Activated B cell treated with CpG ODN at 0.5 μM for 24 hours (primary cell): ENCODE results near the gene ALKBH2. TPM values are rescaled to one million over a fixed set of nuclear protein-coding genes. Genes with fewer than 3 reads are reported as not detected.

ENCODE experiments used
- ATAC-seq: fragments of 200-7000 bp; cut with Tn5 transposase; one replicate; pipeline ENCODE4 v1.10.0; 2021; ENCODE audit warnings: low read depth, mild to moderate bottlenecking, moderate library complexity
- CTCF ChIA-PET: fragments of 350-600 bp; sonication (Branson Sonifier 250); formaldehyde crosslinking; loops from one replicate; lab custom pipeline; 2021; ENCODE audit warnings: antibody characterized with exemption; lab: Charles Lee
- POLR2A ChIA-PET: fragments of 350-600 bp; sonication (Branson Sonifier 250); formaldehyde crosslinking; loops from one replicate; lab custom pipeline; 2021; ENCODE audit warnings: antibody characterized with exemption; lab: Charles Lee
- DNase-seq: peaks from one replicate; pipeline ENCODE4 v3.0.0; 2022
- H3K27ac Mint-ChIP-seq: one replicate; pipeline ENCODE4 v1.8.0; 2020; ENCODE audit warnings: mixed read lengths
- H3K27me3 Mint-ChIP-seq: one replicate; pipeline ENCODE4 v1.8.0; 2021; ENCODE audit warnings: mixed read lengths
- H3K36me3 Mint-ChIP-seq: one replicate; pipeline ENCODE4 v1.8.0; 2021; ENCODE audit warnings: low read depth, mixed read lengths
- H3K4me1 Mint-ChIP-seq: one replicate; pipeline ENCODE4 v1.8.0; 2021; ENCODE audit warnings: mixed read lengths
- H3K4me3 Mint-ChIP-seq: one replicate; pipeline ENCODE4 v1.8.0; 2020; ENCODE audit warnings: mild to moderate bottlenecking, mixed read lengths
- H3K9me3 Mint-ChIP-seq: one replicate; pipeline ENCODE4 v1.8.0; 2020; ENCODE audit warnings: mixed read lengths
- intact Hi-C: fragments of 100-400 bp; cut with micrococcal nuclease; formaldehyde crosslinking; loops from one replicate; pipeline ENCODE4 v1.15.1; 2024
- total RNA-seq: library from RNA; stranded (reverse); gene quantifications from 2 replicates; pipeline ENCODE4 v1.2.3, GENCODE V29; 2022
- TF ChIP-seq, protein P1 (sequence below): fragments of 200-600 bp; IDR thresholded peaks from one replicate; pipeline ENCODE4 v1.8.0; 2022; ENCODE audit warnings: antibody characterized with exemption, mild to moderate bottlenecking

ALKBH2 gene
- total RNA-seq, 1 donor from 2014 or later, result 21.3 TPM

- no peaks in the 10 kb centered on the region for H3K36me3 Mint-ChIP-seq
- ChIA-PET CTCF (interaction anchor here (1.1 kb wide), 1 partner anchor 8 kb away, joined by 3 read pairs; no protein-coding TSS in a partner anchor), POLR2A (no interaction called here)
These were observed 26.8 kb upstream of the ALKBH2 start for GRCh38 chr12:109120095-109120494.

DNA sequence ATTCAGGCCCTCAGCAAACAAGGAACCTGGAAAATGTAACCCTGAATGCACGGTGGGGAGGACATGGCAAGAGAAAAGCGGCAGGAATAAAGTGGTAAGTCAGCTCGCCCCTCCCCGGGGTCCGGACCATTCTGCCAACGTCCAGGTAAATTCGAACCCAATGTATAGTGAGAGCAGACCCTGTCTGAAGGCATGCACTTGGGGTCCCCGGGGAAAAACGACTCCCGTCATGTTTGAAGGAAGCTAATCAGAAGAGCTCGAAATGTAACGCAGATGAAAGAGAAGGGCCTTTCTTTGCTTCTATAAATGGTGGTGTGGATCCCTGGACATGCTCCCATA, 23.3 kb upstream of the ALKBH2 start:
- Mint-ChIP-seq H3K4me1 (peaks cover 5% of the 10 kb centered on the region), H3K27me3 (no peaks in the 10 kb centered on the region), H3K4me3 (no peak overlapping the region), H3K36me3 (no peaks in the 10 kb centered on the region), H3K9me3 (no peaks in the 10 kb centered on the region), H3K27ac (no peak overlapping the region)
- POLR2A ChIA-PET, result no interaction called here
- intact Hi-C loops, result no loop called here
- CTCF ChIA-PET, result interaction anchor here (1.1 kb wide), 1 partner anchor 11 kb away, joined by 3 read pairs; no protein-coding TSS in a partner anchor
- DNase-seq, result no peak
- no peak for ATAC-seq
- TF ChIP-seq, protein P1, sequence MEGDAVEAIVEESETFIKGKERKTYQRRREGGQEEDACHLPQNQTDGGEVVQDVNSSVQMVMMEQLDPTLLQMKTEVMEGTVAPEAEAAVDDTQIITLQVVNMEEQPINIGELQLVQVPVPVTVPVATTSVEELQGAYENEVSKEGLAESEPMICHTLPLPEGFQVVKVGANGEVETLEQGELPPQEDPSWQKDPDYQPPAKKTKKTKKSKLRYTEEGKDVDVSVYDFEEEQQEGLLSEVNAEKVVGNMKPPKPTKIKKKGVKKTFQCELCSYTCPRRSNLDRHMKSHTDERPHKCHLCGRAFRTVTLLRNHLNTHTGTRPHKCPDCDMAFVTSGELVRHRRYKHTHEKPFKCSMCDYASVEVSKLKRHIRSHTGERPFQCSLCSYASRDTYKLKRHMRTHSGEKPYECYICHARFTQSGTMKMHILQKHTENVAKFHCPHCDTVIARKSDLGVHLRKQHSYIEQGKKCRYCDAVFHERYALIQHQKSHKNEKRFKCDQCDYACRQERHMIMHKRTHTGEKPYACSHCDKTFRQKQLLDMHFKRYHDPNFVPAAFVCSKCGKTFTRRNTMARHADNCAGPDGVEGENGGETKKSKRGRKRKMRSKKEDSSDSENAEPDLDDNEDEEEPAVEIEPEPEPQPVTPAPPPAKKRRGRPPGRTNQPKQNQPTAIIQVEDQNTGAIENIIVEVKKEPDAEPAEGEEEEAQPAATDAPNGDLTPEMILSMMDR, result no peak

More at GRCh38 chr12:109120095-109120494, 26.8 kb upstream of the ALKBH2 start:
- H3K27me3 Mint-ChIP-seq, result no peaks in the 10 kb centered on the region
- peaks cover 1% of the 10 kb centered on the region for H3K4me1 Mint-ChIP-seq
- DNase-seq (no peak), ATAC-seq (no peak)
- no peak overlapping the region for H3K4me3 Mint-ChIP-seq
- intact Hi-C loops, result no loop called here
- no peak overlapping the region for H3K27ac Mint-ChIP-seq
- TF ChIP-seq, protein P1, result no peak
- H3K9me3 Mint-ChIP-seq, result no peaks in the 10 kb centered on the region

DNA sequence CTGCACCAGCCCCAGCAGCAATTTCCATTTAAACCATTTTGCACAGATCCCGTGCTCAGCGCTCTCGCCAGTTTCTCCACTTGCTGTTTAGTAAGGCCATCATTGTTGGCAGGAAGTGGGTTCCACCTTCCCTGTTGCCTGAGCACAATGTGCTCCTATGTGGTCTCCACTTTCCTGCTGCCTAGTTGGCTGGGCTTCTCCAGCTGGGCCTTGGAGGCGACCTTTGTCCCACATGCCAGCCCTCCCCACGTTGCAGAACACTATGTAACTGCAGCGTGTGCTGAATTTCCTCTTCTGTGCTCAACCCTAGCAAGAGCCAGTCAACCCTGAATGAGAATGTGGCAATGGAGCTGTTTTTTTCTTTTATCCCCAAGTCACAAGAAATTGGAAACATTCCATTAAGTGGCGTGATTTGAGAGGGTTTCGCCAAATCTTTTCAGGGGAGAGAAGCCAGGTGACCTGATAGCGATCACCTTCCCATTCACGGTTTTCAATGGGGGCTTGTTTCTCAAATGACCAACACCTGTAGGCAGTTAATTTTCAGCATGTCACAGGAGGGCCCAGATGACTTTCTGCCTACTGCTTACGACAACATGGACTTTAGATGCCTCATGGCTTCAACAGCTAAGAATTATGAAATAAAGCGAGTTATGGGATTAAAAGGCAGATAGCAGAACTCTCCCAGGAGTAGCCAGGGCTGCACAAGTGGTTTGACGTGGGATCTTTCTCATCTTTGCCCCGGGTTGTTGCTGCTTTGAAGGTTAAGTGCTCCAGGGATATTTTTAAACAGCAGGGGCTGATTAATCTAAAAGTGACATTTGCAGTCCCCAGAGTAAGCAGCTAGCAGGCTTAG, 22.7 kb upstream of the ALKBH2 start, which contains the start of gene ACACB:
ACACB (plus strand) TSS at position 830 of the 853 bp plus-strand sequence. CDS start 22,819 bp downstream, outside the sequence.
- intact Hi-C loops, result no loop called here
- POLR2A ChIA-PET, result no interaction called here
- Mint-ChIP-seq H3K4me3 (no peak within 1 kb of the TSS), H3K4me1 (peaks cover 6% of the 10 kb centered on the region), H3K27ac (no peak within 1 kb of the TSS), H3K9me3 (no peaks in the 10 kb centered on the region), H3K36me3 (no peaks in the 10 kb centered on the region), H3K27me3 (no peaks in the 10 kb centered on the region)
- CTCF ChIA-PET, result interaction anchor here (1.1 kb wide), 1 partner anchor 12 kb away, joined by 3 read pairs; no protein-coding TSS in a partner anchor
- TF ChIP-seq, protein P1, result no peak
- no peak for ATAC-seq
- DNase-seq, result no peak

DNA sequence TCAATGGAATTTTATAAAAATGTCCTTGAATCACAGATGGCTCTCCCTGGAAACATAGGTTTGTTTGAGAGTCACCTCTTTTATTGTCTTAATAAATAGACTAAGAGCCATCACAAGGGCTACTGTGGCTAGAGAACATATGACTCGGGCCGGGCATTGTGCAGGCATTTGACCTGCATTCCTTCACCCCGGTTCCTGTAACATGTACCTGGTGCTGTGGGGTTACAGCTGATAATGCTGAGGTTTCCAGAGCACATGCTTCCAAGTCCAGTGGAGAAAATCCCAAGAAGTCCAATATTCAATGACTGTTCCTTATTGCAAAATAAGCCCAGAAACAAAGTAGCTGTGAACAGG, 22.1 kb upstream of the ALKBH2 start:
- H3K4me3 Mint-ChIP-seq, result no peak overlapping the region
- peaks cover 6% of the 10 kb centered on the region for H3K4me1 Mint-ChIP-seq
- no peaks in the 10 kb centered on the region for H3K9me3 Mint-ChIP-seq
- POLR2A ChIA-PET, result no interaction called here
- no peak overlapping the region for H3K27ac Mint-ChIP-seq
- no peak for DNase-seq
- intact Hi-C loops, result no loop called here
- H3K36me3 Mint-ChIP-seq, result no peaks in the 10 kb centered on the region
- ATAC-seq, result no peak
- CTCF ChIA-PET, result interaction anchor here (1.3 kb wide), 1 partner anchor 8 kb away, joined by 3 read pairs; no protein-coding TSS in a partner anchor
- TF ChIP-seq, protein P1, result no peak
- H3K27me3 Mint-ChIP-seq, result no peaks in the 10 kb centered on the region

- no peak overlapping the region for H3K27ac Mint-ChIP-seq
- no peaks in the 10 kb centered on the region for H3K27me3 Mint-ChIP-seq
- TF ChIP-seq, protein P1, result no peak
- H3K4me1 Mint-ChIP-seq, result peaks cover 6% of the 10 kb centered on the region
- ATAC-seq, result no peak
- no peak for DNase-seq
- H3K4me3 Mint-ChIP-seq, result no peak overlapping the region
- CTCF ChIA-PET, result interaction anchor here (1.3 to 1.6 kb wide), 2 partner anchors 9 to 279 kb away, joined by 3 to 4 read pairs; no protein-coding TSS in a partner anchor
- POLR2A ChIA-PET, result no interaction called here
- intact Hi-C loops, result no loop called here
- H3K9me3 Mint-ChIP-seq, result no peaks in the 10 kb centered on the region
- peaks cover 3% of the 10 kb centered on the region for H3K36me3 Mint-ChIP-seq
These were observed 21.4 kb upstream of the ALKBH2 start for GRCh38 chr12:109114644-109115043.
